Thyroid gland (tissue), 4 donors: ENCODE results near the gene ARHGAP35.

Source experiments
- CTCF ChIP-seq, 6 experiments: fragments of 200-600 bp in 3 of 6; fragments of 450-650 bp in 3 of 6; sonication (generic) in 3 of 6; IDR thresholded peaks; one replicate each; pipeline ENCODE4 v1.5.1; 2016 to 2019; ENCODE audit warnings: antibody characterized with exemption in 6 of 6, mild to moderate bottlenecking in 2 of 6, inconsistent platforms in 1 of 6, moderate library complexity in 1 of 6
- POLR2A ChIP-seq, 2 donors: fragments of 450-650 bp; IDR thresholded peaks; one replicate each; pipeline ENCODE4 v1.6.1; 2017; ENCODE audit warnings: antibody characterized with exemption in 2 of 2, mild to moderate bottlenecking in 2 of 2, moderate library complexity in 1 of 2

GRCh38 chr19:46828484-46828883 is 32.3 kb upstream of the ARHGAP35 start:
- no peak for TF ChIP-seq CTCF (IDR thresholded peaks at IDR 0.05)
- no peak for TF ChIP-seq POLR2A (IDR thresholded peaks at IDR 0.05)
